Pancreas (tissue), 10 donors: ENCODE measurements around the gene TMCC1. TPM values are rescaled to one million over a fixed set of nuclear protein-coding genes. Genes with fewer than 3 reads are reported as not detected.
A peak's percentile ranks its signal among the peaks of the same experiment; 100 is the strongest.

Source experiments
- ATAC-seq, 4 donors: fragments of 200-7000 bp; cut with Tn5 transposase; one replicate each; pipeline versions ENCODE4 v1.8.0 to v1.9.1; 2020; ENCODE audit warnings: mild to moderate bottlenecking in 4 of 4, moderate library complexity in 4 of 4
- DNase-seq, 6 donors: peaks; one replicate each; pipeline ENCODE4 v3.0.0-alpha.2; 2020
- FAIRE-seq: peaks from 2 replicates; lab custom pipeline; 2012; peaks lifted over from hg19 to GRCh38; lab: Jason Lieb, UNC
- H3K27ac ChIP-seq, 4 donors: fragments of 200-600 bp; sonication (generic); 1 replicate in 3 of 4; 2 replicates in 1 of 4; pipeline versions ENCODE4 v1.5.0 to v1.8.0; 2020
- H3K27me3 ChIP-seq, 4 donors: fragments of 200-600 bp; one replicate each; pipeline ENCODE4 v1.8.0; 2021
- H3K36me3 ChIP-seq, 3 donors: fragments of 200-600 bp; sonication (generic) in 1 of 3; one replicate each; pipeline versions ENCODE4 v1.5.0 to v1.8.0; 2020 to 2021
- H3K4me1 ChIP-seq, 3 donors: fragments of 200-600 bp; one replicate each; pipeline ENCODE4 v1.8.0; 2021
- H3K4me3 ChIP-seq, 4 donors: fragments of 200-600 bp; sonication (generic) in 2 of 4; one replicate each; pipeline versions ENCODE4 v1.5.0 to v1.8.0; 2020 to 2021
- H3K9me3 ChIP-seq, 4 donors: fragments of 200-600 bp; one replicate each; pipeline ENCODE4 v1.8.0; 2021
- CTCF ChIP-seq, 4 donors: fragments of 200-600 bp; sonication (generic) in 3 of 4; IDR thresholded peaks; one replicate each; pipeline versions ENCODE4 v1.5.0 to v1.8.0; 2021; ENCODE audit warnings: antibody characterized with exemption in 4 of 4
- WGBS, 2 donors: extraction: QIAGEN DNeasy Blood & Tissue Kit; methylation state at CpG; one replicate each; pipeline ENCODE4 v1.1.7; 2013; 5-methylcytosine and 5-hydroxymethylcytosine counted together
- intact Hi-C, 3 donors: fragments of 100-400 bp; cut with DNase I; formaldehyde crosslinking; loops; one replicate each; pipeline versions ENCODE4 v1.11.1 to v1.14.2; 2022
- polyA plus RNA-seq, 2 donors: library from polyadenylated mRNA; stranded (reverse); fragments of 200-250 nt; gene quantifications; one replicate each; pipeline ENCODE4 v1.2.3, GENCODE V29; 2013
- total RNA-seq, 6 donors: library from RNA; stranded (reverse); fragmentation: NEBNext Ultra II Directional in 4 of 6; extraction: Animal tissue kit (Norgen Biotek cat#: 25700) in 4 of 6; gene quantifications; one replicate each; pipeline versions ENCODE4 v1.2.1 to v1.2.4, GENCODE V29; 2021 to 2023
- donor health status: healthy with polysubstance abuse.
- donor health status: DM: no; HTN: no; CAD: no; lungs with moderate emphysema.
- donor health status: DM: no; HTN: no; CAD: no.
- donor health status: control.
- donor health status: control.
- donor health status: Bipolar disorder and iron deficiency.
- donor health status: DM: yes; HTN: yes; CAD: no.
- donor health status: DM: no; HTN: no; CAD: no.
- donor health status: DM: no; HTN: no; CAD: no.
- donor health status: DM: yes; HTN: yes; CAD: no.

Gene TMCC1
- total and polyA plus RNA-seq, 8 donors, result 5.6 to 27.5 (median 16.9) TPM

DNA sequence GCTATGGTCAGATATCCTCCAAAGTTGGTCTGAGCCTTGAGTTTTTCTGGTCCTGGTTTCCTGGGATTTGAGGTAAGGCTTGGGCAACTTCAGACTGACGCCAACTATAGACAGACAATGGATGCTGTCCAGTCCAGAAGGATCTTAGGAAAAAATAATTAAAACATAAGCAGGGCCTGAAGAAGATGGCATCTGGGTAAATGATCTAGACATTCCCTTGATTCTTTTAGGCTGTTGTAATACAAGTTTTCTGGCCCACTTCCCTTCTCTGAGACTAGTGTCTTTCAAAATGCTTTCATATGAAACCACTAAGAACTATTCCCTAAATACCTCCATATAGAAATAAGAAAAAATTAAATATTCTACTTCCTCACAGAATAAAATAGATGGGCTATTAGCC lies 239.4 kb downstream of the TMCC1 start:
- intact Hi-C loops, result loop anchor here in 1 of 3 donors (10.0 kb wide), 1 partner anchor 171 kb away; no protein-coding TSS in a partner anchor
- H3K9me3 ChIP-seq, result no peaks in the 10 kb centered on the region
- H3K27me3 ChIP-seq, result no peaks in the 10 kb centered on the region
- ATAC-seq (no peak), FAIRE-seq (no peak), DNase-seq (no peak)
- WGBS, 2 donors, result 100% methylated on average over 1 of the region's 1 CpG
- H3K4me3 ChIP-seq, result no peak overlapping the region
- no peaks in the 10 kb centered on the region for H3K36me3 ChIP-seq
- H3K4me1 ChIP-seq, result peaks cover 0 to 11% (median 7%) of the 10 kb centered on the region in 3 donors
- H3K27ac ChIP-seq, result no peak overlapping the region
- TF ChIP-seq CTCF (IDR thresholded peaks at IDR 0.05), result no peak

DNA sequence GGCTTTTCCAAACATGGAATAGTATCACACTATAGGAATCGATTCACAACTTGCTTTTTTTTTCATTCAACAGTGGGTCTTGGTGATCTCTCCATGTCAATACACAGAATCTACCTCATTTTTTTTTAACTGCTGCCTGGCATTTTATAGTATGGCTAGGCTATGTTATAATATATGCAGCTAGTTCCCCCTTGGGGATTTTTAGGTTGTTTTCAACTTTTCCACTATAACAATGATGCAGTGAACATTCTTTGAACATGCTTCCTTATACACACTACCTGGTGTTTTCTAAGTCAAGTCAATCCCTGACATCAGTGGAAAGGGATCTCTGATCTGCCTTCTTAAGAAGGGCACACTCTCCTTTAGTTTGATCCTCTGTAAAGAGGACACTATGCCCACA lies 240.5 kb downstream of the TMCC1 start:
- Histone ChIP-seq H3K36me3 (no peaks in the 10 kb centered on the region), H3K4me1 (peaks cover 0 to 11% (median 7%) of the 10 kb centered on the region in 3 donors), H3K9me3 (no peaks in the 10 kb centered on the region), H3K27ac (no peak overlapping the region), H3K27me3 (no peaks in the 10 kb centered on the region), H3K4me3 (no peak overlapping the region)
- no peak for FAIRE-seq
- no peak for ATAC-seq
- DNase-seq, result no peak
- intact Hi-C loops, result loop anchor here in 1 of 3 donors (10.0 kb wide), 1 partner anchor 172 kb away; no protein-coding TSS in a partner anchor
- no peak for TF ChIP-seq CTCF (IDR thresholded peaks at IDR 0.05)
- WGBS, 2 donors, result 56 to 79% methylated on average over 1 of the region's 1 CpG

DNA sequence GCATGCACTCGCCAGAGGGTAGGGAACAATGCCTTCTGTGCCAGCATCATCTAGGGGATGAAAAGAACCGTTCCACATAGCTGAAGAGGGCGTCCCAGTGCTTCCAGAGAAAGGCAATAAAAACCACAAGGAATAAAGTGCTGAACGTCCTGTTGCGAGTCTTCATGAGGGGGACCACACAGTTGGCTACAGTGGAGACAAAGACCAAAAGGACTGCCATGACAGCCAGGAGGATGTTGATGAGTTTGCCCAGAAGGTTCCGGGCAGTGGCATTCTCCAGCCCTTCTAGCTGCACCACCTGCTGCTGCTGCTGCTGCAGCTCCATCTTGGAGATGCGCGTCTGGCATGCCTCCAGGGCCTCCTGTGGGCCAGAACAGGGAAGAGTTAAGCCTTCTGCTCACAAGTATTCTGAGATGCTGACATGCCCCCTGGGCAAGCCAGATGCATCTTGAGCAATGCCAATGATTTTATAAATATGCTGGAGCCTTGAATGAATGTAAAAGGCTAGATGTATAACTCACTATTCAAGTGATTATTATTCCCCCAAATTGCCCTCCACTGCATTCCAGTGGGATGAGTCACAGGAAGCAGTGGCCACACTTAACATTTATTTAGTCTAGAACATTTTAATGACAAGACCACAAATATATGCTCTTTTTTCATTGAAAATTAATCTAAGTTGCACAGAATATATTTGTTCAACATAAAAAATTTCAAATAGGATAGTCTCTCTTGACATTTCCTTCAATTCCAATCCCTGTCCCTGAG lies 241.9 kb downstream of the TMCC1 start:
- TF ChIP-seq CTCF (IDR thresholded peaks at IDR 0.05), result no peak
- intact Hi-C loops, result loop anchor here in 1 of 3 donors (10.0 kb wide), 1 partner anchor 173 kb away; no protein-coding TSS in a partner anchor
- Histone ChIP-seq H3K9me3 (no peaks in the 10 kb centered on the region), H3K27ac (no peak overlapping the region), H3K4me1 (peaks cover 0 to 6% (median under 1%) of the 10 kb centered on the region in 3 donors), H3K36me3 (no peaks in the 10 kb centered on the region), H3K4me3 (no peak overlapping the region), H3K27me3 (no peaks in the 10 kb centered on the region)
- ATAC-seq (peak in 2 of 4 donors; percentile 7 to 31), DNase-seq (peak in 1 of 6 donors; percentile 64), FAIRE-seq (no peak)
- WGBS, 2 donors, result 82 to 86% methylated on average over 8 of the region's 8 CpGs

DNA sequence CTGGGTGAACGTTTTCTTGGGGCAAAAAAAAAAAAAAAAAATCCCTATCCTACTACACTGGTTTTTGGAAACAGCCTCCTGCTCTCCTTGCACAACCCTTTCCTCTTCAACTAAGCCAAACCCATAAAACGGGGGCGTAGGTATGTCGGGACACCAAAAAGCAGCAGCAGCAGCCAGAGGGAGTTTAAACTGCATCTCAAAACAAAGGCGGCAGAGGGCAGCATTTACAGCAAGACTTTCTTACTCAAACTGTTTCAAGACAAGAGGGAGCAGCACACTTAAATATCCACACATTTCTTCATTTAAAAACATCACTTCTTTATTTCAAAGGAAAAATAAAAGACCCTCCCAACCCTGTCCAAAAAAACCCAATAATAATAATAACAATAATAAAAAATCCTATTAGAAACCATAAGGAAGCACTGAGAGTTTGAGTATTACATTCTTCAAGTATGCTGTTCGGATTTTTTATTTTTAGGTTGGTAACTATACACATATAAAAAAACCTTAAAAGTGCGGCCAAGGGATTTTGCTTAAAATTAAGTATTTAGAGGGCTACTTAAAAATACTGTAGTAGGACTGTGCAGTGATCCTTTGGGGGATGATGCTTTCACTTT lies 243.1 kb downstream of the TMCC1 start:
- WGBS, 2 donors, result 40 to 46% methylated on average over 7 of the region's 7 CpGs
- intact Hi-C loops, result loop anchor here in 1 of 3 donors (10.0 kb wide), 1 partner anchor 174 kb away; no protein-coding TSS in a partner anchor
- DNase-seq, result peak in 3 of 6 donors; percentile 20 to 64 (median 34)

More for the DNA sequence above, 243.1 kb downstream of the TMCC1 start:
- TF ChIP-seq CTCF (IDR thresholded peaks at IDR 0.05), result peak in 2 of 4 donors; percentile 34 to 35
- Histone ChIP-seq H3K4me3 (no peak overlapping the region), H3K36me3 (no peaks in the 10 kb centered on the region), H3K27ac (no peak overlapping the region), H3K27me3 (no peaks in the 10 kb centered on the region), H3K9me3 (no peaks in the 10 kb centered on the region), H3K4me1 (no peaks in the 10 kb centered on the region)
- FAIRE-seq, result no peak
- ATAC-seq, result peak in 3 of 4 donors; percentile 76 to 89 (median 82)
